Measurements from ENCODE around the gene POLR1B.

DNA sequence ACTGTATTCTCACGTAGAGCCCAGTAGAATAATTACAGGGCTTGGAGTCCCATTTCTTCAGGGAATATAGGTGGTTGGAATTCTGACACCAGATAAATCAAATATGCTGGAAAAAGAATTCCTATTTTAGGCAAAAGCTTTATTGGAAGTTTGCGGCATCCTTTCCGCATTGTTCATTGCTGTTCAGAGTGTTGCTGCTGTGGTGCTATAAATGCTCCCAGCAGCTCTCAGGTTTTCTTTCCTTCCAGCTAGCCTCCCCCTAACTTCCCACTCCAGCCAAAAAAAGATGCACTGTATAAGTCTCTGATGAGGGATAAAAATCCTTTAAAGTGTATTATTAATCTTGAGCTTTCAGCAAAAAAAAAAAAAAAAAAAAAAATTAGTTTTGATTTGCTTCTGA, 25.5 kb upstream of the POLR1B start:
- TF ChIP-seq EZH2phosphoT487 (IDR thresholded peaks at IDR 0.05; ENCODE audit: insufficient read depth, low read depth) = no peak
- no peak for TF ChIP-seq EZH2 (IDR thresholded peaks at IDR 0.05; ENCODE audit: insufficient read depth, poor library complexity, severe bottlenecking)

Data from GM23248 (cell line).